GM21825 (cell line): Measurements from ENCODE around the gene MRPL44.
"Not testable (repeated sequence)": the region's sequence is repeated elsewhere in the genome, so short reads cannot be mapped to it uniquely, and the experiment has no call there.

Source experiments
- ATAC-seq: cut with Tn5 transposase; IDR thresholded peaks from one replicate; pipeline ENCODE4 v1.9.1; 2021; ENCODE audit warnings: mild to moderate bottlenecking, moderate library complexity; ENCODE audit not compliant: unreplicated experiment

Gene MRPL44

GRCh38 chr2:224000662-224001061 is 43.4 kb downstream of the MRPL44 start:
- ATAC-seq, result not testable (repeated sequence)

- ATAC-seq, result no peak
Observed at GRCh38 chr2:224004105-224004695, 46.9 kb downstream of the MRPL44 start.

- no peak for ATAC-seq
Observed at GRCh38 chr2:224008702-224009261, 51.5 kb downstream of the MRPL44 start.

GRCh38 chr2:224009605-224010315 is 52.5 kb downstream of the MRPL44 start:
- no peak for ATAC-seq

- no peak for ATAC-seq
Observed at GRCh38 chr2:224011837-224012236, 54.6 kb downstream of the MRPL44 start.

- ATAC-seq, result no peak
Observed at GRCh38 chr2:224014336-224014735, 57.1 kb downstream of the MRPL44 start.

GRCh38 chr2:224016963-224017362 is 59.7 kb downstream of the MRPL44 start:
- ATAC-seq, result no peak
